SU-DHL-6 (cell line): Measurements from ENCODE around the gene NSUN4.

Source experiments
- CTCF ChIP-seq: fragments of 200-600 bp; sonication (generic); IDR thresholded peaks from one replicate; pipeline ENCODE4 v1.5.1; 2017; ENCODE audit warnings: antibody characterized with exemption, mild to moderate bottlenecking, low read length, moderate library complexity; ENCODE audit not compliant: insufficient read depth, poor library complexity, severe bottlenecking
- EZH2phosphoT487 ChIP-seq: fragments of 200-600 bp; sonication (generic), shearing (Covaris generic); conservative IDR thresholded peaks from 2 replicates; pipeline ENCODE4 v1.6.1; 2018; ENCODE audit warnings: mild to moderate bottlenecking, antibody characterized with exemption, low read length, moderate library complexity, mixed read lengths

DNA sequence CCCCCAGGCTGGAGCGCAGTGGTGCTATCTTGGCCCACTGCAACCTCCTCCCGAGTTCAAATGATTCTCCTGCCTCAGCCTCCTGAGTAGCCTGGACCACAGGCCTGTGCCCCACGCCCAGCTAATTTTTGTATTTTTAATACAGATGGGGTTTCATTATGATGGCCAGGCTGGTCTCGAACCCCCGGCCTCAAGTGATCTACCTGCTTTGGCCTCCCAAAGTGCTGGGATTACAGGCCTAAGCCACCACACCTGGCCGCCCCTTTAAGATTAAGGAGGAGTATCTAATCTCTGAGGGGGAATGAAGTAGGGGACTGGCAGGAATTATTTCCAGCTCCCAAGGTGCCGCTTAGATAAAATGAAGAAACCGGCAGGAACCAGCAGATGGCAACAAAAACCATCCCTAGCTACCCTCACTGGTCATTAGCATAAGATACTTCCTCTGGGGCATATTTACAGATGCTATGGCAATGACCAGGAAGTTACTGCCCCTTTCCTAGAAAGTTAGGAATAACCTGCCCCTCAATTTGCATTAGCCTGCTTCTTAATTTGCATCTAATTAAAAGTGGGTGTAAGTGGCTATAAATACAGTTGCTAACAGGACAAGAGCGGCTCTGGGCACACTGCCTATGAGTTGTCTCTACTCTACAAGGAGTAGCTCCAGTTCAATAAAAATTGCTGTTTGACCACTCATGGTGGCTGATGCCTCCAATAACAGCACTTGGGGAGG is 7.1 kb upstream of the NSUN4 start:
- TF ChIP-seq EZH2phosphoT487 (no peak), CTCF (no peak)
